ENCODE measurements around the gene ARNT2.
A peak's percentile ranks its signal among the peaks of the same experiment; 100 is the strongest.
"Not testable (repeated sequence)": the region's sequence is repeated elsewhere in the genome, so short reads cannot be mapped to it uniquely, and the experiment has no call there.

ARNT2 gene

DNA sequence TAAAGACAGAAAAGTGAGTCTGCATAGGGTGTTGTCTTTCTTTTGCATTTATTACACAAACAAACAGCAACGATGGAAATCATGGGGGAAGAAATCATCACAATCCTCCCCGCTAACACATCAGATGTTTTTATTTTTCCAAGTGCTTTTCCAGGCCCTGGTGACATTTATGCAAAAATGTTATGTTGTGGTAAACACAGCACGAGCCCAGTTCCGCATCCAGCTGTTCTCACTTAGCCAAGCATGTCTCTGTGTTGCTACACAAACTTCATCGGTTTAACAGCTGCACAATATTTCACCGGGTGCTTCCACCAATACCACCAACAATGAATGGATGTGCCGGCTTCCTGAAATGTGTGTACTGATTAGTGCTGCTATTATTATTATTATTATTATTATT lies 237.2 kb downstream of the ARNT2 start (continued):
- no peak for TF ChIP-seq CREB5 (CRISPR knock-in tag; IDR thresholded peaks at IDR 0.05; ENCODE audit: low read depth)
- no peak for TF ChIP-seq ZC3H10 (CRISPR knock-in tag; IDR thresholded peaks at IDR 0.05)

GRCh38 chr15:80643431-80643951 lies 239.3 kb downstream of the ARNT2 start:
- ATAC-seq, result no peak
- no peak for TF ChIP-seq ZNF565 (CRISPR knock-in tag; conservative IDR thresholded peaks at IDR 0.05; ENCODE audit: low read depth)
- no peak for TF ChIP-seq ZNF8 (CRISPR knock-in tag; IDR thresholded peaks at IDR 0.05)
- TF ChIP-seq PATZ1 (CRISPR knock-in tag; IDR thresholded peaks at IDR 0.05; ENCODE audit: borderline replicate concordance), result no peak
- no peak for TF ChIP-seq CSRNP3 (CRISPR knock-in tag; IDR thresholded peaks at IDR 0.05)
- no peak for TF ChIP-seq SNAI2 (CRISPR knock-in tag; IDR thresholded peaks at IDR 0.05)
- TF ChIP-seq ZFP30 (CRISPR knock-in tag; IDR thresholded peaks at IDR 0.05), result no peak
- TF ChIP-seq CSDC2 (CRISPR knock-in tag; IDR thresholded peaks at IDR 0.05), result no peak
- TF ChIP-seq OSR1 (CRISPR knock-in tag; IDR thresholded peaks at IDR 0.05), result no peak
- no peak for TF ChIP-seq PPARA (CRISPR knock-in tag; IDR thresholded peaks at IDR 0.05; ENCODE audit: borderline replicate concordance)
- no peak for TF ChIP-seq TCF4 (CRISPR knock-in tag; IDR thresholded peaks at IDR 0.05; ENCODE audit: borderline replicate concordance)
- no peak for TF ChIP-seq CREB5 (CRISPR knock-in tag; IDR thresholded peaks at IDR 0.05; ENCODE audit: low read depth)
- TF ChIP-seq ISL1 (CRISPR knock-in tag; IDR thresholded peaks at IDR 0.05), result no peak
- TF ChIP-seq ZC3H10 (CRISPR knock-in tag; IDR thresholded peaks at IDR 0.05), result no peak
- no peak for TF ChIP-seq RARB (CRISPR knock-in tag; IDR thresholded peaks at IDR 0.05)
- no peak for TF ChIP-seq ZFP3 (CRISPR knock-in tag; IDR thresholded peaks at IDR 0.05)
- TF ChIP-seq TOX (CRISPR knock-in tag; IDR thresholded peaks at IDR 0.05; ENCODE audit: borderline replicate concordance), result no peak
- TF ChIP-seq ESRRG (CRISPR knock-in tag; IDR thresholded peaks at IDR 0.05), result no peak
- no peak for TF ChIP-seq ZNF70 (CRISPR knock-in tag; IDR thresholded peaks at IDR 0.05)

DNA sequence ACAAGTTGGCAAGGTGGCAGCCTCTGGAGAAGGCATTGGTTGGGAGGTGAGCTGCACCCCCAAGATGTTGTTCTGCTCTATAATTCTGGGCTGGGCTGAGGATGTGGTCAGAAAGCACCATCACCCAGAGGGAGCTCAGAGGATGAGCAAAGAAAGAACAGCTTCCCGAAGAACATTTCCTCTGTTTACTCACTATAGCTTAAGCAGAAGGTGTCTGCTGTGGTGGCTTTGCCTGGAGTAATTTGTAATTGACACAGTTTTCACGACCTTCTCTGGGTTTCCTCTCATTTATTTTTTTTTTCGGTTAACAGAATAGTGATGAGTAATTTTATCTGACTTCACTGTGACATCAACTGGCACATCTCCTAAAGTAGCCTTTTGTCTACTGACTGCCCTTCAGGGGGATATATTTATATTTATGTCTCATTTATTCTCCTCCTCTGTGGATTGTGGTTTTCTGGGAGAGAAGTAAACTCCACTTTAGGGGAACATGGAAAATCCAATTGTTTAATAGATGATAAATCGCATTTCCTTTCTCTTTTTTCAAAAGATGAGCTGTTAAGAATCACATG lies 241.4 kb downstream of the ARNT2 start:
- no peak for ATAC-seq
- TF ChIP-seq ISL1 (CRISPR knock-in tag; IDR thresholded peaks at IDR 0.05), result 0 out of 2 replicates have a peak, but pooled peaks have one; percentile 11
- no peak for TF ChIP-seq ESRRG (CRISPR knock-in tag; IDR thresholded peaks at IDR 0.05)

DNA sequence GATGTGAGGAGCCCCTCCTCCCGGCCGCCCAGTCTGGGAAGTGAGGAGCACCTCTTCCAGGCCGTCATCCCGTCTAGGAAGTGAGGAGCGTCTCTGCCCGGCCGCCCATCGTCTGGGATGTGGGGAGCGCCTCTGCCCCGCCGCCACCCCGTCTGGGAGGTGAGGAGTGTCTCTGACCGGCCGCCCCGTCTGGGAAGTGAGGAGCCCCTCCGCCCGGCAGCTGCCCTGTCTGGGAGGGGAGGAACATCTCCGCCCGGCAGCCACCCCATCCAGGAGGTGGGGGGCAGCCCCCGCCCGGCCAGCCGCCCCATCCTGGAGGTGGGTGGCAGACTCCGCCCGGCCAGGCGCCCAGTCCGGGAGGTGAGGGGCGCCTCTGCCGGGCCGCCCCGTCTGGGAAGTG lies 243.2 kb downstream of the ARNT2 start:
- ATAC-seq, result not testable (repeated sequence)
